Colon (tissue), 2 donors: ENCODE data around the gene CCR2.

Experiments
- FAIRE-seq: peaks from 2 replicates; lab custom pipeline; 2012; peaks lifted over from hg19 to GRCh38; lab: Jason Lieb, UNC
- donor health status: control.
- donor health status: control.

Gene CCR2

GRCh38 chr3:46405301-46406019, 51.5 kb downstream of the CCR2 start:
- no peak for FAIRE-seq

- no peak for FAIRE-seq
These were observed 52.5 kb downstream of the CCR2 start for GRCh38 chr3:46406443-46406787.

- no peak for FAIRE-seq
These were observed 53.1 kb downstream of the CCR2 start, which contains the start of the genes CCR5AS and CCRL2 for GRCh38 chr3:46406788-46407611. TSS of gene CCR5AS (minus strand) at chr3:46407066. TSS of gene CCRL2 (plus strand) at chr3:46407259. CDS start at chr3:46408080, 821 bp downstream.

GRCh38 chr3:46407970-46408369, 54.1 kb downstream of the CCR2 start:
- no peak for FAIRE-seq

GRCh38 chr3:46408853-46409252, 54.9 kb downstream of the CCR2 start:
- FAIRE-seq: no peak

GRCh38 chr3:46409739-46410489, 56.0 kb downstream of the CCR2 start:
- FAIRE-seq: no peak
